ENCODE data around the gene AKNA.

The AKNA gene, protein sequence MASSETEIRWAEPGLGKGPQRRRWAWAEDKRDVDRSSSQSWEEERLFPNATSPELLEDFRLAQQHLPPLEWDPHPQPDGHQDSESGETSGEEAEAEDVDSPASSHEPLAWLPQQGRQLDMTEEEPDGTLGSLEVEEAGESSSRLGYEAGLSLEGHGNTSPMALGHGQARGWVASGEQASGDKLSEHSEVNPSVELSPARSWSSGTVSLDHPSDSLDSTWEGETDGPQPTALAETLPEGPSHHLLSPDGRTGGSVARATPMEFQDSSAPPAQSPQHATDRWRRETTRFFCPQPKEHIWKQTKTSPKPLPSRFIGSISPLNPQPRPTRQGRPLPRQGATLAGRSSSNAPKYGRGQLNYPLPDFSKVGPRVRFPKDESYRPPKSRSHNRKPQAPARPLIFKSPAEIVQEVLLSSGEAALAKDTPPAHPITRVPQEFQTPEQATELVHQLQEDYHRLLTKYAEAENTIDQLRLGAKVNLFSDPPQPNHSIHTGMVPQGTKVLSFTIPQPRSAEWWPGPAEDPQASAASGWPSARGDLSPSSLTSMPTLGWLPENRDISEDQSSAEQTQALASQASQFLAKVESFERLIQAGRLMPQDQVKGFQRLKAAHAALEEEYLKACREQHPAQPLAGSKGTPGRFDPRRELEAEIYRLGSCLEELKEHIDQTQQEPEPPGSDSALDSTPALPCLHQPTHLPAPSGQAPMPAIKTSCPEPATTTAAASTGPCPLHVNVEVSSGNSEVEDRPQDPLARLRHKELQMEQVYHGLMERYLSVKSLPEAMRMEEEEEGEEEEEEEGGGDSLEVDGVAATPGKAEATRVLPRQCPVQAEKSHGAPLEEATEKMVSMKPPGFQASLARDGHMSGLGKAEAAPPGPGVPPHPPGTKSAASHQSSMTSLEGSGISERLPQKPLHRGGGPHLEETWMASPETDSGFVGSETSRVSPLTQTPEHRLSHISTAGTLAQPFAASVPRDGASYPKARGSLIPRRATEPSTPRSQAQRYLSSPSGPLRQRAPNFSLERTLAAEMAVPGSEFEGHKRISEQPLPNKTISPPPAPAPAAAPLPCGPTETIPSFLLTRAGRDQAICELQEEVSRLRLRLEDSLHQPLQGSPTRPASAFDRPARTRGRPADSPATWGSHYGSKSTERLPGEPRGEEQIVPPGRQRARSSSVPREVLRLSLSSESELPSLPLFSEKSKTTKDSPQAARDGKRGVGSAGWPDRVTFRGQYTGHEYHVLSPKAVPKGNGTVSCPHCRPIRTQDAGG (N-terminal part only)

DNA sequence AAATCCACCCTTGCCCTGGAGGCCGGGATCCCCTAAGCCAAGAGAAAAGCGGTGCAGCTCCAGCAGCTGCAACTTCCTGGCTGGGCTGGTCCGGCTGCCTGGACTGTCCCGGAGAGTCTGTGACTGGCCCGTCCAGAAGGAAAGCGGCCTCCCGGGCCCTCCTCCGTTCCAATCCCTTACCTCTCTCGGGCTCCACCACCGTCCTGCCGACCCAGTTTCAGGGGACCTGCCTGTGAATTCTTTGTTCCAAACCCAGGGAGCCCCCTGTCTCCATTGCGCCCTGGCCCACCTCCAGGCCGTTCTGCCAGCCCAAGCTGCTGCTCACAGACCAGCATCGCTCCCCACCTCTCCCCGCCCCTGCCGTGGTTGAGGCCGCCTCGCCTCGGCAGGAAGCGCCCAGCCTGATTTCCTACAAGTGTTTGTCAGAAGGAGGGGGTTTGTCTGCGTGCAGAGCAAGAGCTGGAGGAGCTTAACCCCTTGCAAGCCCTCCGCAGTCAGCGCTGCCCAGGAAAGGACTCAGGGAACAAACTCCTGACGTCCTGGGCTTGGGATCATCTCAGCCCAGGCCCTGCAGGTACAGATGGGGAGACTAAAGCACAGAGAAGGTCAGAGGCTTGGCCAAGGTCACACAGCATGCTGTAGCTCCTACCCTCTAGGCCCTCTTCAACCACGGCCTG lies at the start of gene AKNA:
Gene AKNA (minus strand): TSS at position 303 of the 677 bp plus-strand sequence. CDS start 6,649 bp downstream, outside the sequence.
- DNase-seq, result peak; percentile 30

DNA sequence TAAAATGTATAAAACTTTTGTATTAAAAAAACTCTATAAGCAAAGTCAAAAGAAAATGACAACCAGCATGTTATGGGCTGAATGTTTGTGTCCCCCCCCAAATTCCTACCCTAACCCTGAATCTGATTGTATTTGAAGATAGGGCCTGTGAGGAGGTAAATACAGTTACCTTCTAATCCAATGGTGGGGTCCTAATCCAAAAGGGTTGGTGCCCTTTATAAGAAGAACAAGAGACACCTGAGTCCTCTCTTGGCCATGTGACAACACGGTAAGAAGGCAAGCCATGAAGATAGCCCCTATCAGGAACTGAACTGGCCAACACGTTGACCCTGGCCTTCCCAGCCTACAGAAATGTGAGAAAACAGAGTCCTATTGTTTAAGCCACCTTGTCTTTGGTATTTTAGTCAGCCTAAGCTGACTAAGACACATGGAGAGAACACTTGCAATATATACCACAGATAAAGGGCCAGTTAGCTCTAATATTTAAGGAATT lies 49.7 kb upstream of the AKNA start:
- DNase-seq, result no peak

DNA sequence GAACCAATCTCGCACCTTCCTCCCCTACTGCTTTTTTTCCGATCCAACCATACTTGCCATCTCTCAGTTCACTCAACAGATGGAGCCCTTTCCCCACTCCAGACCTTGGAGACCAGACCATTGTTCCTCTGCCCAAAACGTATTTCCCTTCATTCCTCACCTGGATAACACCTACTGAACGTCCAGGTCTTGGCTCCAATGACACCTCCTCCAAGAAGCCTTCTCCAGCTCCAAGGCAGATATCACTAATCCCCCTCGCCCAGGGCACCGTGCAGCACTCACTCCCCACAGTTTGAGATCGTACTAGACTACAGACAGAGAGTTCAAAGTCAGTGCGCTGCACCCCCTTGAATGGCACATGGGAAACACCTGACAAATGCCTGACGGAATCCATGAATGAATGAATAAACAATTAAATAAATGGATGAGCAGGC lies 47.1 kb upstream of the AKNA start:
- peak; percentile 77 for DNase-seq

GRCh38 chr9:114433720-114434255 lies 46.0 kb upstream of the AKNA start:
- DNase-seq, result no peak

GRCh38 chr9:114433086-114433485 lies 45.3 kb upstream of the AKNA start:
- DNase-seq, result no peak

- DNase-seq, result no peak
Measured at GRCh38 chr9:114432323-114433067, 44.7 kb upstream of the AKNA start.

GRCh38 chr9:114431770-114432169 lies 44.0 kb upstream of the AKNA start:
- no peak for DNase-seq

GRCh38 chr9:114431003-114431402 lies 43.2 kb upstream of the AKNA start:
- no peak for DNase-seq

DNA sequence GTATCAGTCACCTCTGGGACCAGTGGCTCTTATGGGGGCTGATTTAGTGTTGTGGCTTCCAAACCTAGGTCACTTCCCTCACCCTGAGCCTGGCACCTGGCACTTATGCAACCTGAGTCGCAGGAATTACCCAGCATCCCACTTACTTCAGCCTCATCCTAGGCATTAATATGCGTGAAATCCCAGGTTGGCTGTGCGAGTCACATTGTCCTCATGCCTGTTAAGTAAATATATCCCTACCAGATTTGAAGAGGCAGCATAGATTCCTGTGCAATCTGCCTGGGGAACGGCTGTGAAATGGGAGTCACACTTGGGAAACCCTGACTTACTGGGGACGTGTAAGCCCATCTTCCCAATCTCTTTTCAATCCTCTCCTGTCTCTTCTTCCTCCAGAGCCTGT lies 42.7 kb upstream of the AKNA start:
- DNase-seq, result peak; percentile 20

DNA sequence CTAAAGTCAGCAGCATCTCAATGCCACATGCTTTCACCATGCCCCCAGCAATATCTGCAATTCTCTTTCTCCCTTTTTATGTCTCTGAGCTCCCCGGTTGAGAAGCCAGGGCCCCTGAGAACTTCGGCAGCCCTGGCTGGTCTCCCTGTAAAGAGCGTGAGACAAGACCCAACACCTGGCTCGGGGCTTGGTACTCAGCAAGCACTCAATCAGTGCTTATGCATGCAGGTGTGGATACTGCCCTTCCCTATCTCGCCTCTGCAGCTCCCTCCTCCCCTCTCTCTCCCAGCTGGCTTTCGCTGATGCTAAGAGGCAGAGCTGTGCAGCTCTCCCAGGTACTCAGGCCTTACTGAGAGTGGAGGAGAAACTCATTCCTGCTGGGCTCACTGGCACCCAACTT lies 41.7 kb upstream of the AKNA start:
- no peak for DNase-seq

DNA sequence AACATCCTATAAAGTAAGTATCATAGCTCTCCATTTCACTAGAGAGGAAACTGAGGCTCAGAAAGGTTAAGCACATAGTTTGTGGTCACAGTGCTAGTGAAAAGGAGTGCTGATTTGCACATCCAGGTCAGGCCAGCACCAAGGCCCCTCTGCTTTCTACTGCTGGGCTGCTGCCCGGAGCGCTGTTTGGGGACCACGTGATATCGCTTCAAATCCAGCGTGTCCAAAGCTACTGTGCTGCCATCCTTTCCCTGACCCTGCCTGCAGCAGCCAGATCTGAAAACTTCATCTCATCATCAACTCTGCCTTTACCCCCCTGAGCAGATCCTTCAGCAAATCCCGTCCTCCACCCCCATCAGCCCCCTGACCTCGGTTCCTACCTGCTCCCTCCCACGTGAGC lies 40.7 kb upstream of the AKNA start:
- no peak for DNase-seq

GRCh38 chr9:114427644-114428043 lies 39.9 kb upstream of the AKNA start:
- no peak for DNase-seq

GRCh38 chr9:114426046-114426948 lies 38.5 kb upstream of the AKNA start:
- no peak for DNase-seq

GRCh38 chr9:114425126-114425525 lies 37.3 kb upstream of the AKNA start:
- DNase-seq, result no peak

DNA sequence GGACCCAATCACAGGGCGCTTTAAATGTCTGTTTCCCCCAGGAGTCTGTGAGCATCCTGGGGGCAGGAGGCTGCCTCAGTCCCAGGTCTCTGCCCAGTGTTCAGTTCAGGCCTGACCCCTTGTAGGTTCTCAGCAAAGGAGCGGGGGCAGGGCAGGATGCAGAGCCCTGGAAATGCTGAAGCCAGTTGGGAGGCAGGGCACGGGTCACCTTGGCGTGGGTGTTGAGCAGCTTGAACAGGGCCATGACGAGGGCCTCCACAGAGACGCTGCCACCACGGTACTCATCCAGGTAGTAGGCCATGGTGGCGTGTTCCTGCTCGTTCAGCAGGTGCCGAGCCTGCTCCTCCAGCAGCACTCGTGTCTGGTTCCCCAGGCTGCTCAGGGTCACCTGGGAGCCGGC lies 36.3 kb upstream of the AKNA start:
- no peak for DNase-seq

DNA sequence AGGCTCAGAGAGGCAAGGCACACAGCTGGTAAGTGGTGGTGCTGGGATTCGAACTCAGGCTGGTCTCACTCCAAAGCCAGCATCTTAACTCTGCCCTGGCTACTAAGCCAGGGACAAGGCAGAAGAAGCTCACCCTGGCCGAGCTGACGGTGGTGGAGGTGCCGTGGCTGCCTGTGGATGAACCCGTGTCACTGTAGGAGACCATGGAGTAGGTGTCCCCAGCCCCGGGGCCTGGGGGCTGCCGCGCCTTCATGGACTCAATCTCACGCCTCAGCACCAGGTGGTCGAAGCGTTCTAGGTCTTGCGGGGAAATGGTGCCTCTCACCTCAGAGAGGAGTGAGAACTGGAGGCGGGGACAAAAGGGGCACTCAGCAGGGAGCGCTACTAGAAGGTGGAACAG lies 35.4 kb upstream of the AKNA start:
- DNase-seq, result no peak

GRCh38 chr9:114421147-114421546 lies 33.4 kb upstream of the AKNA start:
- DNase-seq, result no peak

- no peak for DNase-seq
Measured at GRCh38 chr9:114419796-114420195, 32.0 kb upstream of the AKNA start.

- DNase-seq, result no peak
Measured at GRCh38 chr9:114418053-114418452, 30.3 kb upstream of the AKNA start.

GRCh38 chr9:114417511-114417910 lies 29.7 kb upstream of the AKNA start:
- DNase-seq, result no peak

All from NCI-H69 (cell line).